ENCODE results near the gene CHST3.

DNA sequence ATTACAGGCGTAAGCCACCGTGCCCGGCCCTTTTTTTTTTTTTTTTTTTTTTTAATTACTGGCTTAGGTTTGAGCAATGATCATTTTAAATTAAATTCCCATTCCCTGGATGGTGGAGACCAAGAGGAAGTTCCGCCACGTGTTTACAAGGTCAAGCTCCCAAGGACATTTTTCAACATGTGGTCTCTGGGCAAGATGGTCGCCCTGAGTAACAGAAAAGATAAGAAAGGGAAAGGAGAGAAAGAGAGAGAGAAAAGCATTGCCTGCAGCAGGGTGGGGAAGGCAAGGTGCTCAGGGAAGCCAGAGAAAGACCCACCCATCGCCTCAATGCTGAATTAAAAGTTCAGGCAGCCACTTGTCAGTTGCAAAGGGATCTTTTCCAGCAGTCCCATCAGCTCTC lies 45.2 kb upstream of the CHST3 start:
- TF ChIP-seq, protein P1, sequence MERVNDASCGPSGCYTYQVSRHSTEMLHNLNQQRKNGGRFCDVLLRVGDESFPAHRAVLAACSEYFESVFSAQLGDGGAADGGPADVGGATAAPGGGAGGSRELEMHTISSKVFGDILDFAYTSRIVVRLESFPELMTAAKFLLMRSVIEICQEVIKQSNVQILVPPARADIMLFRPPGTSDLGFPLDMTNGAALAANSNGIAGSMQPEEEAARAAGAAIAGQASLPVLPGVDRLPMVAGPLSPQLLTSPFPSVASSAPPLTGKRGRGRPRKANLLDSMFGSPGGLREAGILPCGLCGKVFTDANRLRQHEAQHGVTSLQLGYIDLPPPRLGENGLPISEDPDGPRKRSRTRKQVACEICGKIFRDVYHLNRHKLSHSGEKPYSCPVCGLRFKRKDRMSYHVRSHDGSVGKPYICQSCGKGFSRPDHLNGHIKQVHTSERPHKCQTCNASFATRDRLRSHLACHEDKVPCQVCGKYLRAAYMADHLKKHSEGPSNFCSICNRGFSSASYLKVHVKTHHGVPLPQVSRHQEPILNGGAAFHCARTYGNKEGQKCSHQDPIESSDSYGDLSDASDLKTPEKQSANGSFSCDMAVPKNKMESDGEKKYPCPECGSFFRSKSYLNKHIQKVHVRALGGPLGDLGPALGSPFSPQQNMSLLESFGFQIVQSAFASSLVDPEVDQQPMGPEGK (CRISPR knock-in tag; IDR thresholded peaks at IDR 0.05; ENCODE audit: borderline replicate concordance) = no peak
- TF ChIP-seq SNAI2 (CRISPR knock-in tag; IDR thresholded peaks at IDR 0.05) (no peak), ZNF565 (CRISPR knock-in tag; conservative IDR thresholded peaks at IDR 0.05; ENCODE audit: low read depth) (no peak)

All from SK-N-SH treated with all-trans-retinoic acid at 6 μM for 48 hours (cell line).